Measurements from ENCODE around the gene MIOX. TPM values are rescaled to one million over a fixed set of nuclear protein-coding genes. Genes with fewer than 3 reads are reported as not detected.

Gene MIOX
- total RNA-seq, 4 donors from 2014 or later = not detected

GRCh38 chr22:50536226-50536625, 49.6 kb downstream of the MIOX start:
- peak overlapping the region in 3 of 4 donors; percentile 7 to 68 (median 49) for H3K27ac ChIP-seq
- TF ChIP-seq CTCF (IDR thresholded peaks at IDR 0.05) (no peak), POLR2A (IDR thresholded peaks at IDR 0.05) (no peak)
- H3K36me3 ChIP-seq = no peaks in the 10 kb centered on the region
- H3K4me1 ChIP-seq = peaks cover 31 to 85% (median 31%) of the 10 kb centered on the region in 3 donors
- DNase-seq = no peak
- H3K27me3 ChIP-seq = peaks cover 0 to 34% (median 0%) of the 10 kb centered on the region in 4 donors
- 28 to 67% methylated on average over 3 of the region's 3 CpGs for WGBS, 2 donors
- H3K4me3 ChIP-seq = no peak overlapping the region
- H3K9me3 ChIP-seq = no peaks in the 10 kb centered on the region
- intact Hi-C loops (cut with DNase I) = no loop called here

GRCh38 chr22:50537765-50538164, 51.1 kb downstream of the MIOX start:
- no peak overlapping the region for H3K4me3 ChIP-seq
- peak overlapping the region; percentile 85 to 95 (median 94) for H3K27ac ChIP-seq
- TF ChIP-seq CTCF (IDR thresholded peaks at IDR 0.05) = no peak
- TF ChIP-seq POLR2A (IDR thresholded peaks at IDR 0.05) = no peak
- no peak for DNase-seq
- no peaks in the 10 kb centered on the region for H3K9me3 ChIP-seq
- intact Hi-C loops (cut with DNase I) = no loop called here
- no peaks in the 10 kb centered on the region for H3K36me3 ChIP-seq
- H3K27me3 ChIP-seq = peaks cover 0 to 20% (median 0%) of the 10 kb centered on the region in 4 donors
- peaks cover 21 to 85% (median 38%) of the 10 kb centered on the region in 3 donors for H3K4me1 ChIP-seq
- 80 to 89% methylated on average over 12 to 13 of the region's 13 CpGs for WGBS, 2 donors

Other genes with a start within 250 kb of the MIOX start
- gene TUBGCP6, start 241.8 kb upstream of the MIOX start, total RNA-seq = 10 to 100 TPM; 20.3 to 44.3 (median 32.2) TPM
- 10 to 100 TPM; 18.2 to 46.3 (median 35.6) TPM for gene HDAC10, start 235.6 kb upstream of the MIOX start, total RNA-seq
- gene MAPK12, start 225.2 kb upstream of the MIOX start, total RNA-seq = 1 to 10 TPM in 3 of 4 donors, under 1 TPM in 1; 0.19 to 6.9 (median 2.3) TPM
- gene MAPK11, start 216.5 kb upstream of the MIOX start, total RNA-seq = 1 to 10 TPM; 2.4 to 5.7 (median 3.5) TPM
- 100 to 1,000 TPM in 3 of 4 donors, 10 to 100 TPM in 1; 80.9 to 231 (median 129) TPM for gene PLXNB2, start 179.2 kb upstream of the MIOX start, total RNA-seq
- gene DENND6B, start 159.8 kb upstream of the MIOX start, total RNA-seq = 1 to 10 TPM in 3 of 4 donors, under 1 TPM in 1; 0.88 to 3.6 (median 2.9) TPM
- 10 to 100 TPM; 35.6 to 50.8 (median 45.6) TPM for gene PPP6R2, start 143.5 kb upstream of the MIOX start, total RNA-seq
- 10 to 100 TPM; 38.3 to 92.0 (median 63.4) TPM for gene SBF1, start 11.8 kb upstream of the MIOX start, total RNA-seq
- 1 to 10 TPM in 2 of 4 donors, under 1 TPM in 2; under 0.01 to 1.9 (median 0.89) TPM for gene ADM2, start 5.3 kb upstream of the MIOX start, total RNA-seq
- 10 to 100 TPM; 35.4 to 65.0 (median 46.2) TPM for gene LMF2, start 20.8 kb downstream of the MIOX start, total RNA-seq
- gene NCAPH2, start 21.4 kb downstream of the MIOX start, total RNA-seq = 10 to 100 TPM; 30.2 to 42.6 (median 38.5) TPM
- gene SCO2, start 38.7 kb downstream of the MIOX start, total RNA-seq = 10 to 100 TPM in 1 of 4 donors, 1 to 10 TPM in 3; 5.1 to 14.9 (median 6.7) TPM
- 100 to 1,000 TPM in 2 of 4 donors, 10 to 100 TPM in 2; 86.0 to 281 (median 137) TPM for gene TYMP, start 43.2 kb downstream of the MIOX start, total RNA-seq
- gene KLHDC7B, start 59.0 kb downstream of the MIOX start, total RNA-seq = under 1 TPM; 0.26 to 0.53 (median 0.40) TPM
- 1 to 10 TPM in 1 of 4 donors, not detected in 3; 1.8 TPM for gene SYCE3, start 76.1 kb downstream of the MIOX start, total RNA-seq
- 10 to 100 TPM in 1 of 4 donors, 1 to 10 TPM in 3; 3.5 to 17.6 (median 8.2) TPM for gene CPT1B, start 91.6 kb downstream of the MIOX start, total RNA-seq
- gene CHKB, start 96.0 kb downstream of the MIOX start, total RNA-seq = 10 to 100 TPM; 16.7 to 51.2 (median 35.4) TPM
- gene MAPK8IP2, start 113.9 kb downstream of the MIOX start, total RNA-seq = 1 to 10 TPM; 1.3 to 2.9 (median 1.7) TPM
- 10 to 100 TPM; 18.7 to 47.0 (median 28.6) TPM for gene ARSA, start 141.3 kb downstream of the MIOX start, total RNA-seq
- gene SHANK3, start 186.0 kb downstream of the MIOX start, total RNA-seq = 1 to 10 TPM; 3.7 to 5.9 (median 4.5) TPM